ENCODE measurements around the gene ADAMTSL1. TPM values are rescaled to one million over a fixed set of nuclear protein-coding genes. Genes with fewer than 3 reads are reported as not detected.

Gene ADAMTSL1
- total RNA-seq, 1 experiment from 2014 or later: not detected

DNA sequence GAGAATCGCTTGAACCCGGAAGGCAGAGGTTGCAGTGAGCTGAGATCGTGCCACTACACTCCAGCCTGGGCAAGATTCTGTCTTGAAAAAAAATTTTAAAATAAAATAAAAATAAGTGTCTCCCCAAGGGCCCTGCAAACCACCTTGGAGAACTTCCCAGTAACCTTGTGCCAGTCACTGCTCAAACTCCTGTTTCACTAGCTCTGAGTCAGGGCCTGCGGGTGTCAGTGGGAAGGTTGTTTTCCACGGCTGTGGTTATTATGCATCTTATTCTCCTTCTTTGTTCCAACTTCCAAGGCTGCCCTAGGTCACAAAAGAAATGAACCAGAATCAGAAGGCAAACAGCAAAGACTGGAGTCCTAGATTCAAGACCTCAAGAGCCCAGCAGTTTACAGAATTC, 246.7 kb downstream of the ADAMTSL1 start:
- Mint-ChIP-seq H3K4me3 (ENCODE audit: low read depth, unreplicated experiment) (no peak overlapping the region), H3K9me3 (ENCODE audit: low read depth, unreplicated experiment) (no peaks in the 10 kb centered on the region), H3K4me1 (ENCODE audit: low read depth, unreplicated experiment) (no peaks in the 10 kb centered on the region), H3K27me3 (ENCODE audit: unreplicated experiment) (peaks cover 28% of the 10 kb centered on the region), H3K27ac (ENCODE audit: unreplicated experiment) (no peak overlapping the region), H3K36me3 (ENCODE audit: insufficient read depth, unreplicated experiment) (no peaks in the 10 kb centered on the region)
- intact Hi-C loops (cut with micrococcal nuclease; ENCODE audit: unreplicated experiment): no loop called here
- TF ChIP-seq CTCF (IDR thresholded peaks at IDR 0.05; ENCODE audit: unreplicated experiment): no peak
- CTCF ChIA-PET: interaction anchor here (0.6 kb wide), 1 partner anchor 372 kb away, joined by 4 read pairs; no protein-coding TSS in a partner anchor
- no TSS peak for BruUV-seq (replicated peaks)
- DNase-seq: no peak

DNA sequence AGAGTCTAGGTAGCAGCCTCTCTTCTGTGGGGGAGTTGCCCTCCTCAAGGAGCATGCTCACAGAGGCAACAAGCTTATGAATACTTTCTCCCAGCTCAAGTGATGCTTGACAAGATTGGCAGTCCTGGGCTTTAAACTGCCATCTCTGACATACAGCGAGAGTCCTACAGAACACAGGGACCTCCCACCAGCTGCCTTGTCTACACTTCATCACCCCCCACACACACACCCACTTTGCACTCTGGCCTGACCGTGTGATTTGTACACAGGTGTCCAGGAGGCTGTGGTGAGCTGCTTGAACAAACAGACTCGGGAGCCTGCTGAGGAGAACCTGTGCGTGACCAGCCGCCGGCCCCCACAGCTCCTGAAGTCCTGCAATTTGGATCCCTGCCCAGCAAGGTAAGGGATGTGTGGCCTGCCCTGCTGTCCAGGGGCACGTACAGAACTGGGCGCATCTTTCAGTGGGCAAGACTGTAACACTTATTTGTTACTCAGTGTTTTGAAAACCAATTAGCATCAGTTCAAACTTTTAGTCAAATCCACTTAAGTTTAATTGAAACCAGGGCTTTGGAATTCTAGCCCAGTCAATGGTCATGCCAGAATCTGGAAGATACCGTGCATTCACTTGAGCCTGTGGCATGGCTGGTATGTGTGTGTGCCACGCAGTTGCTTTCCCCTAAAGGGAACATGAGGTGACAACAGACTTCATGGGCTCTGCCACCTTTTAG, 247.5 kb downstream of the ADAMTSL1 start:
- no peaks in the 10 kb centered on the region for H3K9me3 Mint-ChIP-seq (ENCODE audit: low read depth, unreplicated experiment)
- no peak overlapping the region for H3K4me3 Mint-ChIP-seq (ENCODE audit: low read depth, unreplicated experiment)
- no peaks in the 10 kb centered on the region for H3K36me3 Mint-ChIP-seq (ENCODE audit: insufficient read depth, unreplicated experiment)
- no TSS peak for BruUV-seq (replicated peaks)
- DNase-seq: no peak
- TF ChIP-seq CTCF (IDR thresholded peaks at IDR 0.05; ENCODE audit: unreplicated experiment): no peak
- H3K4me1 Mint-ChIP-seq (ENCODE audit: low read depth, unreplicated experiment): no peaks in the 10 kb centered on the region
- no peak overlapping the region for H3K27ac Mint-ChIP-seq (ENCODE audit: unreplicated experiment)
- intact Hi-C loops (cut with micrococcal nuclease; ENCODE audit: unreplicated experiment): no loop called here
- H3K27me3 Mint-ChIP-seq (ENCODE audit: unreplicated experiment): peaks cover 29% of the 10 kb centered on the region
- CTCF ChIA-PET: no interaction called here

GRCh38 chr9:18721995-18722310, 248.0 kb downstream of the ADAMTSL1 start:
- H3K36me3 Mint-ChIP-seq (ENCODE audit: insufficient read depth, unreplicated experiment): no peaks in the 10 kb centered on the region
- H3K27ac Mint-ChIP-seq (ENCODE audit: unreplicated experiment): no peak overlapping the region
- DNase-seq: no peak
- H3K27me3 Mint-ChIP-seq (ENCODE audit: unreplicated experiment): peaks cover 29% of the 10 kb centered on the region
- CTCF ChIA-PET: no interaction called here
- intact Hi-C loops (cut with micrococcal nuclease; ENCODE audit: unreplicated experiment): no loop called here
- H3K9me3 Mint-ChIP-seq (ENCODE audit: low read depth, unreplicated experiment): no peaks in the 10 kb centered on the region
- BruUV-seq (replicated peaks): no TSS peak
- H3K4me1 Mint-ChIP-seq (ENCODE audit: low read depth, unreplicated experiment): no peaks in the 10 kb centered on the region
- no peak for TF ChIP-seq CTCF (IDR thresholded peaks at IDR 0.05; ENCODE audit: unreplicated experiment)
- no peak overlapping the region for H3K4me3 Mint-ChIP-seq (ENCODE audit: low read depth, unreplicated experiment)

DNA sequence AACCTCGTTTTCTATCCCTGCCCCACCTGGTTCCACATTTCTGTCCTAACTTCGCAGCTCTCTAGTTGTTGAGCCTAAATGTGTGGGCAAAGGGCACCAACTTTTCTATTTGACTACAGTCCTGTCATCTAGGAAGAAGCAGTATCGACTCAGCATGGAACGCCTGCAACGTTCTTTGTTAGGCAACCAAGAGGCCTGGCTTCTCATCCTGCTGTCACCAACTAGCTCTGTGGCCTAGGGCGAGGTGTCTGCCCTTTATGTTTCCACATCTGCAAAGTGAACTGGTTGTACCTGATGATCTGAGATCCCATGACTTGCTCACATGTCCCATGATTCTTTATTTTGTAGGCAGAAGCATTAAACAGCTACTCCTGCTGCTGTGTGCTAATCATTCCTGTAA, 248.9 kb downstream of the ADAMTSL1 start:
- Mint-ChIP-seq H3K4me1 (ENCODE audit: low read depth, unreplicated experiment) (no peaks in the 10 kb centered on the region), H3K27ac (ENCODE audit: unreplicated experiment) (no peak overlapping the region), H3K9me3 (ENCODE audit: low read depth, unreplicated experiment) (no peaks in the 10 kb centered on the region), H3K27me3 (ENCODE audit: unreplicated experiment) (peaks cover 29% of the 10 kb centered on the region), H3K36me3 (ENCODE audit: insufficient read depth, unreplicated experiment) (no peaks in the 10 kb centered on the region), H3K4me3 (ENCODE audit: low read depth, unreplicated experiment) (no peak overlapping the region)
- TF ChIP-seq CTCF (IDR thresholded peaks at IDR 0.05; ENCODE audit: unreplicated experiment): no peak
- BruUV-seq (replicated peaks): no TSS peak
- DNase-seq: no peak
- intact Hi-C loops (cut with micrococcal nuclease; ENCODE audit: unreplicated experiment): no loop called here
- CTCF ChIA-PET: no interaction called here
